A673 (cell line): ENCODE measurements around the gene RAP1B.

Source experiments
- EZH2 ChIP-seq: fragments of 200-600 bp; sonication (generic); IDR thresholded peaks from 2 replicates; pipeline ENCODE4 v1.6.1; 2017; ENCODE audit warnings: borderline replicate concordance, low read depth, mild to moderate bottlenecking, mixed read lengths, antibody characterized with exemption, low read length; ENCODE audit not compliant: poor library complexity, severe bottlenecking
- TF ChIP-seq, protein P1 (sequence below): fragments of 300-800, 200-600 bp; sonication (generic); conservative IDR thresholded peaks from 2 replicates; pipeline ENCODE4 v1.5.1; 2017; ENCODE audit warnings: low read depth, mild to moderate bottlenecking, antibody characterized with exemption, low read length, moderate library complexity, mixed read lengths

DNA sequence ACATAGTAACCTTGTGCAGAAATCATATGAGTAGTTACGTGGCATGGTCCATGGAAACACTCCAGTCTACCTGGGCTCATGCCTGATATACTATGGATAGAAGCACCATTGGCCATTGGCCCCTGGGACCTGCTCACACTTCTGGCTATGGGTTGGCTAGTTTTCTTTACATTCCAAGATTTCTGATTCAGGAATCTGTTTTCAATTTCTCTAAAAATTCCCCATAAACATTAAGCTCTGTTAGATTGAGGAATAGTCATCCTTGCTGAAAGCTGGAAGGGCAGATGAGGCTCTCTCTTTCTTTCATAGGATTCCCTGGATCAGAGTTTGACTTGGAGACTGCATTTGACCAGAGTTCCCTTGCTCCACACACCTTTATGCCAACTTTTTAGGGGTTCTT lies 37.3 kb upstream of the RAP1B start:
- TF ChIP-seq, protein P1, sequence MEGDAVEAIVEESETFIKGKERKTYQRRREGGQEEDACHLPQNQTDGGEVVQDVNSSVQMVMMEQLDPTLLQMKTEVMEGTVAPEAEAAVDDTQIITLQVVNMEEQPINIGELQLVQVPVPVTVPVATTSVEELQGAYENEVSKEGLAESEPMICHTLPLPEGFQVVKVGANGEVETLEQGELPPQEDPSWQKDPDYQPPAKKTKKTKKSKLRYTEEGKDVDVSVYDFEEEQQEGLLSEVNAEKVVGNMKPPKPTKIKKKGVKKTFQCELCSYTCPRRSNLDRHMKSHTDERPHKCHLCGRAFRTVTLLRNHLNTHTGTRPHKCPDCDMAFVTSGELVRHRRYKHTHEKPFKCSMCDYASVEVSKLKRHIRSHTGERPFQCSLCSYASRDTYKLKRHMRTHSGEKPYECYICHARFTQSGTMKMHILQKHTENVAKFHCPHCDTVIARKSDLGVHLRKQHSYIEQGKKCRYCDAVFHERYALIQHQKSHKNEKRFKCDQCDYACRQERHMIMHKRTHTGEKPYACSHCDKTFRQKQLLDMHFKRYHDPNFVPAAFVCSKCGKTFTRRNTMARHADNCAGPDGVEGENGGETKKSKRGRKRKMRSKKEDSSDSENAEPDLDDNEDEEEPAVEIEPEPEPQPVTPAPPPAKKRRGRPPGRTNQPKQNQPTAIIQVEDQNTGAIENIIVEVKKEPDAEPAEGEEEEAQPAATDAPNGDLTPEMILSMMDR, result no peak
- no peak for TF ChIP-seq EZH2
